ENCODE measurements around the gene HBE1.
"Not testable (repeated sequence)": the region's sequence is repeated elsewhere in the genome, so short reads cannot be mapped to it uniquely, and the experiment has no call there.

Gene HBE1

GRCh38 chr11:5269715-5270147, at the start of gene HBE1:
HBE1 (minus strand) TSS chr11:5269945; CDS start chr11:5269890, 55 bp downstream.
- no peak for DNase-seq

GRCh38 chr11:5317292-5317691, 47.5 kb upstream of the HBE1 start:
- no peak for DNase-seq

- not testable (repeated sequence) for DNase-seq
These were observed 43.7 kb upstream of the HBE1 start for GRCh38 chr11:5313326-5314023.

GRCh38 chr11:5310423-5310822, 40.7 kb upstream of the HBE1 start:
- DNase-seq, result no peak

- no peak for DNase-seq
These were observed 37.7 kb upstream of the HBE1 start for GRCh38 chr11:5307256-5308019.

- no peak for DNase-seq
These were observed 34.3 kb upstream of the HBE1 start for GRCh38 chr11:5304046-5304445.

GRCh38 chr11:5303626-5304025, 33.9 kb upstream of the HBE1 start:
- DNase-seq, result no peak

- DNase-seq, result no peak
These were observed 32.1 kb upstream of the HBE1 start, which contains the start of gene OR51B4 for GRCh38 chr11:5301846-5302245. OR51B4 (minus strand) TSS chr11:5301946; CDS start chr11:5301946, 0 bp downstream.

- DNase-seq, result no peak
These were observed 30.5 kb upstream of the HBE1 start for GRCh38 chr11:5300251-5300650.

- DNase-seq, result no peak
These were observed 28.7 kb upstream of the HBE1 start for GRCh38 chr11:5298451-5298850.

GRCh38 chr11:5297721-5298323, 28.1 kb upstream of the HBE1 start:
- DNase-seq, result no peak

- DNase-seq, result not testable (repeated sequence)
These were observed 24.7 kb upstream of the HBE1 start for GRCh38 chr11:5294342-5294995.

- DNase-seq, result no peak
These were observed 23.3 kb upstream of the HBE1 start for GRCh38 chr11:5293028-5293427.

- DNase-seq, result no peak
These were observed 21.6 kb upstream of the HBE1 start for GRCh38 chr11:5291207-5291838.

GRCh38 chr11:5290106-5290505, 20.4 kb upstream of the HBE1 start:
- no peak for DNase-seq

GRCh38 chr11:5289696-5290095, 20.0 kb upstream of the HBE1 start:
- DNase-seq, result no peak

- DNase-seq, result no peak
These were observed 19.3 kb upstream of the HBE1 start for GRCh38 chr11:5288906-5289550.

- no peak for DNase-seq
These were observed 18.6 kb upstream of the HBE1 start for GRCh38 chr11:5288108-5288905.

- no peak for DNase-seq
These were observed 17.2 kb upstream of the HBE1 start for GRCh38 chr11:5286901-5287300.

GRCh38 chr11:5286351-5286750, 16.6 kb upstream of the HBE1 start:
- no peak for DNase-seq

GRCh38 chr11:5285703-5286340, 16.1 kb upstream of the HBE1 start:
- DNase-seq, result no peak

Data from CD4-positive, alpha-beta T cell treated with Interleukin-1 beta for 1 hour (primary cell).